GM21786 (cell line): ENCODE data around the gene MYOF.

Source experiments
- ATAC-seq: cut with Tn5 transposase; IDR thresholded peaks from one replicate; pipeline ENCODE4 v1.9.1; 2021; ENCODE audit not compliant: unreplicated experiment

MYOF gene

GRCh38 chr10:93482145-93482834 lies at the start of gene MYOF:
Gene MYOF, minus strand, starts transcription at chr10:93482334. Its CDS starts 140 bp downstream, at chr10:93482194.
- ATAC-seq: peak; percentile 88

GRCh38 chr10:93518531-93518930 lies 36.4 kb upstream of the MYOF start:
- no peak for ATAC-seq

GRCh38 chr10:93516006-93516380 lies 33.9 kb upstream of the MYOF start:
- no peak for ATAC-seq

- ATAC-seq: no peak
Observed at GRCh38 chr10:93515071-93516005, 33.2 kb upstream of the MYOF start.

GRCh38 chr10:93514521-93514920 lies 32.4 kb upstream of the MYOF start:
- no peak for ATAC-seq

GRCh38 chr10:93513091-93513490 lies 31.0 kb upstream of the MYOF start:
- ATAC-seq: no peak

GRCh38 chr10:93512565-93512964 lies 30.4 kb upstream of the MYOF start:
- no peak for ATAC-seq

GRCh38 chr10:93509816-93510215 lies 27.7 kb upstream of the MYOF start:
- ATAC-seq: no peak

- ATAC-seq: no peak
Observed at GRCh38 chr10:93505075-93505474, 22.9 kb upstream of the MYOF start.

- ATAC-seq: peak; percentile 82
Observed at GRCh38 chr10:93503075-93503474, 20.9 kb upstream of the MYOF start.

GRCh38 chr10:93501650-93502049 lies 19.5 kb upstream of the MYOF start:
- no peak for ATAC-seq

- ATAC-seq: no peak
Observed at GRCh38 chr10:93498166-93498565, 16.0 kb upstream of the MYOF start.

GRCh38 chr10:93496322-93497041 lies 14.3 kb upstream of the MYOF start, which contains the start of gene CEP55:
Gene CEP55, plus strand, starts transcription at chr10:93496612. Its CDS starts 3,440 bp downstream, at chr10:93500052.
- ATAC-seq: peak; percentile 97

GRCh38 chr10:93495654-93496321 lies 13.7 kb upstream of the MYOF start:
- peak; percentile 18 for ATAC-seq

- ATAC-seq: no peak
Observed at GRCh38 chr10:93494494-93494893, 12.4 kb upstream of the MYOF start.

GRCh38 chr10:93493162-93493561 lies 11.0 kb upstream of the MYOF start:
- no peak for ATAC-seq

- no peak for ATAC-seq
Observed at GRCh38 chr10:93491602-93492121, 9.5 kb upstream of the MYOF start.

- ATAC-seq: no peak
Observed at GRCh38 chr10:93488956-93489528, 6.9 kb upstream of the MYOF start.

- ATAC-seq: no peak
Observed at GRCh38 chr10:93485690-93486089, 3.6 kb upstream of the MYOF start.

- no peak for ATAC-seq
Observed at GRCh38 chr10:93481637-93482144, 443 bp downstream of the MYOF start.
